NCI-H2029 (cell line): ENCODE measurements around the gene HOXD9.
A peak's percentile ranks its signal among the peaks of the same experiment; 100 is the strongest.

Experiments used
- DNase-seq: peaks from one replicate; lab custom pipeline; 2025; lab: John Stamatoyannopoulos, UW

Gene HOXD9

DNA sequence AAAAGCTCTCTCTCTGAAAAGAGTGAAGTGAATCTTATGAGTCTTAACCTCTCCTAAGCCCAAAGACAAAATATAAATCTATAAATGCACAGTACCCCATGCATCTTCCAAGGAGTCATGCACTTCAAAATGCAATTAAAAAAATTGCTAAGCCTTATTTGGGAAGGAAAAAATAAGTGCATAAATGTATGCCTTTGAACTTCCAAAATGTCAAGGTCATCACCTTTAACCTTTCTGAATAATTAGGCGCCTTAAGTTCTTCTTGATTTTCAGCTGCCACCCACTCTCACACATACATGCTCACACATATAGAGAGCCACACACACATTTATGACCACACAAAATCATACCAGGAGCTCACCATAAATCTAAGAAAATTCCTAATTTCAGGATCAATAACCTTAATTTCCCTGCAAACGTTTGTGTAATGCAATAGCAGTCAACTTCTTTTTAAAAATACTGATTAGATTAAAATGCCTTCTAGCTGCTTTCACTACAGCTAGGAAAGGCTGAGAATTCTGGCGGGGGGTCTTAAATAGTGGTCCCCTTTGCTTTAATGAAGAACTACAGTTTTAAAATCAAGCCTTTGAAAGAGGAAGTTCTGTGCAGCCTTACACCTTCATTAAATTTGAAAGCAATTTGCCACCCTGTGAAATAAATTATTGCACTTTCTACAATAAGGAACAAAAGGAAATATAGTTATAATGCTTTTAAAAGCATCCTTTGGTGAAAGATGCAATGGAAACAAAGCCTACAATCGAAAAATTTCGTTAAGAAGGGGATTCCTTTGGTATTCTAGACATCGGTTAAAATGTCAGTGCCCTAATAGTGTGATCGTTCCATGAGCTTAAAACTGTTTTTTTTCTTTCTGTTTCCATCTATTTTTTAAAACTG lies 11.9 kb upstream of the HOXD9 start:
- DNase-seq: no peak

DNA sequence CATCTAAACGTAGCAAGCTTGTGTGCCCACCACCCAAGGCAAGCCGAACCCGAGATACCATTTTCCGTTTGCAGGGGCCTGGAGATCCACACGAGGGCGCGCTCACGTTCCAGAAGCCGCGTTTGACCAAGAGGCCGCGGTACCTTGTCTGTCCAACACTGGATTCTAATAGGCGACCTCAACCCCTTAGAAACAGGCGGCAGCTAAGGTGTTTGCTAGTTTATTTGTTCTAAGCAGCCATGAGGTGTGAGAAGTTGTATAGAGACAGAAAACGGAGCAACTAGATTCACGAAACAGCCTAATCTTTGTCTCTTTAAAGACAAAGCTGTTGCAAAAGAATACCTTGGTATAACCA lies 11.2 kb upstream of the HOXD9 start:
- DNase-seq: peak; percentile 58

DNA sequence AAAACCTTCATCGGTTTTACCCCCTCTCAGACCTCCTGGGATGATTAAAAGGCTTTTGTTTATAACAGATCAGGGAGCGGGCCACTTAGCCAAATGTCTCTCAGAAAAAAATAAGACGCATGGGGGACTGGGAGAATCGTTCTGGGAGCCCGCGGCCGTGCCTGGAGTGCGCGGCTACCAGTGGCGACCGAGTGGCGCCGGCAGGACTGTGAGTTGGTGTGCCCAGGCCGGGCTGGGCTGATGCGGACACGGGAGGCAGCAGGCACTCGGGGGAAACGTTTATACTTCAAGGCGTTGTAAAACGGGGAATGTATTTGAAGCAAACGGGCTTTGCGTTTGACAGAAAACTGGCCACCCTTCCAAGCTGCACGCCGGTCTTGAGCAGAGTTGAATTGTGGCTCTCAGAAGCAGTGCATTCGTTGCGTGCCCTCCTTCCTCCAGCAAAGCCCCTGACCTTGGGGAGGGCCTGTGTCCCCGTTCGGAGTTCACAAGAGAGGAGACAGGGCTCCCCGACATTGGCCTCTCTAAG lies 10.6 kb upstream of the HOXD9 start:
- no peak for DNase-seq

DNA sequence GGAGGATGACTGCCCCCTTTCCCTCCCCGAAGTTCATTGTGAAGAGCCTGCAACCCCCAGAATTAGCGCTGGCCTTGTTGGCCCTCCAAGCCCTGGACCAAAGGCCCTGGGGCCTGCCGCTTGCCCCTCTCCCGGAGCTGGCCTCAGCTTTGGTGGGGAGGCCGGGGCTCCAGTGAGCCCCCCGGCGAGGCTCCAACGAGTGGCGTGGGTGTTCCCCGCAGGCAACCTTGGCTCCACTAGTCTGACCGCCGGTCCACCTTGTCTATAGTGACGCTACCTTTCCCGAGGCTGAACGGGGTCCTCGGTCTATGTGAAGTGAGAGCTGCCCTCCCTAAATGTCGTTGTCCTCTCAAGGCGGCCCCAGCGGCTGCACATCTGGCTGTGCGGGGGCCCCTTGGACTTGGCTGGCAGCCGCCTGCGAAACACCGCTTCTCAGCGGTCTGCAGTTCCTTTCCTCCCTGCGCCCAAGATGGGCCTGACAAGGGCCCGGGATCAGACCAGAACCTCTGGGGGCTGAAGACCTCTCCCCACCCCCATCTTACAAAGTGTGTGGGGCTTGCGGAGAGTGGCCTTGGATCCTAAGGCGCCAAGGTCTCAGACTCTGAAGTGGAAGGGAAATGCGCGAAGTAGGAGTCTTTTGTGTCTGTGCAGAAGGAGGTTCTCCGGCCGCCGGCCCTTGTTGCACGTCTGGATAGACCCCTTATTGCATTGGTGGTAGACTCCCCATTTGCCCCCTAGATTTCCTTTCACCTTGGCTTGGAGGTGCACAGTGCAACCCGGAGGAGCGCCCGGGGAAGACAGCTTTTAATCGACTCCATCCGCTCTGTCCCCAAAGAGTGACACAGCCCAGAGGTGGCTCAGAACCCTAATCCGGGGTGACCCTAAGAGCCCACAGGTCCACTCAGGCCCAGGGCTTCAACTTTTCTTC lies 9.9 kb upstream of the HOXD9 start:
- no peak for DNase-seq

DNA sequence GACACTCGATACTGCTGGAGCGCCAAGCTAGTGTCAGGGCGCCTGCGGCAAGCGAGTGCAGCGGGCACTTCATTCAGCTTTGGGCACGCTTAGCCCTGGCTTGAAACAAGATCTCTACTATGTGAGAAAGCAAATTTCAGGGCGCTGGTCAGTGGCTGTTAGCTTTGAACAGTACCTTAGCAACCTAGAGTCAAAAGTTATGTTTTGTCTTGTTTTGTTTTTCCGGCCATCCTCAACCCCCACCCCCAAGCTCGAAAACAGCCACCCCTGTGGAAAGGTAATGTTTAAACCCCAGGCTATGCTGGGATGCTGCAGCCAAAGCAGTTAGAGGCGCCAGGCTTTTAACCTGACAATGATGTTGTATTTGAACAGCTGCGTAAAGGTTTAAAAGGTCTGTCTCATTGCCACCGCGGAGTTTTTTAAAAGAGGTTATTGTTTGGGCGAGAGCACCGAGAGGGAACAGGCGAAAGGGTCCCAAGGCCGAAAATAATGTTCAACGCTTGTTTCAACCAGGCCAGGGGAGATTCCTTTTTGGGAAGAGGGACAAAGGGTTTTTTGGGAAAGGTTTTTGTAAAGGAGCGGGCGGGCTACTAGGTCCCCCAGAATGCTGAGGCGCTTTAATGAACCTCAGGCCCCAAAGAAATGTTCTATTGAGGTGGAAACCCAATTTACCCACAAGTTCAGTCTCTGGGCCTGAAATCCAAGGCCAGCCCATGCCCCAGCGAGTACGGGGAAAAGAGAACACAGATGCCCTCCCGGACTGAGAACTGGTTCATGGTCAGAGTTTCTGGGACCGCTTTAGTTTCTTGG lies 8.2 kb upstream of the HOXD9 start:
- DNase-seq: peak; percentile 82

DNA sequence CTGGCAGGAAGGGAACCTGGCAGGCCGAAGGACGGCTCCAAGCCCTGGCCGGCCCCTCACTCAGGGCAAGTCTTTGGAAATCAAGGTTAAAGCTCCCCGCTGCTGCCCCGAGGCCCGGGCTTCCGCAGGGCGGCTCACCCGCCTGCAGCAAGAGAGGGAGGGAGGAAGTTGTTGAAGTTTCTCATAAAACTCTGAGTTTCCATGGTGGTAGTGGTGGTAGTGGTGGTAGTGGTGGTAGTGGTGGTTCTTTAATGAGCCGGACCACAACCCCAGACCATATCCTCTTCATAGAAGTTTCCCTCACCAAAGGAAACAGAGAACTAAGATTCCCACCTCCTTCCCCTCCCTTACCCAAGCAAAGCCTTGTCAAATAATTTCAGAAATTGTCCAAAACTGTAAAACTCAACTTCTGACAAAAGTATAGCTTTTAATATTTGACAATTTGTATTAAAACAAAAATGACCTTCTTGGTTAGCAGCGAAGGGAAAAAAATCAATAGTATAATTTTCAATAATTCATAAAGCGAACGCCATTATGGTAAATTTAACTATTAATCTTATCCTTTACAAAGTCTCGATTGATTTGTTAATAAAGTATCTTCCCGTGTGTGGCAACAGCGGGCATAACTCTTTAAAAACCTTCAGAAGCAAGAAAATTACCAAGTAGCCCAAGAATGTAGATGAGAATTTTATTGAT lies 7.4 kb upstream of the HOXD9 start:
- no peak for DNase-seq

DNA sequence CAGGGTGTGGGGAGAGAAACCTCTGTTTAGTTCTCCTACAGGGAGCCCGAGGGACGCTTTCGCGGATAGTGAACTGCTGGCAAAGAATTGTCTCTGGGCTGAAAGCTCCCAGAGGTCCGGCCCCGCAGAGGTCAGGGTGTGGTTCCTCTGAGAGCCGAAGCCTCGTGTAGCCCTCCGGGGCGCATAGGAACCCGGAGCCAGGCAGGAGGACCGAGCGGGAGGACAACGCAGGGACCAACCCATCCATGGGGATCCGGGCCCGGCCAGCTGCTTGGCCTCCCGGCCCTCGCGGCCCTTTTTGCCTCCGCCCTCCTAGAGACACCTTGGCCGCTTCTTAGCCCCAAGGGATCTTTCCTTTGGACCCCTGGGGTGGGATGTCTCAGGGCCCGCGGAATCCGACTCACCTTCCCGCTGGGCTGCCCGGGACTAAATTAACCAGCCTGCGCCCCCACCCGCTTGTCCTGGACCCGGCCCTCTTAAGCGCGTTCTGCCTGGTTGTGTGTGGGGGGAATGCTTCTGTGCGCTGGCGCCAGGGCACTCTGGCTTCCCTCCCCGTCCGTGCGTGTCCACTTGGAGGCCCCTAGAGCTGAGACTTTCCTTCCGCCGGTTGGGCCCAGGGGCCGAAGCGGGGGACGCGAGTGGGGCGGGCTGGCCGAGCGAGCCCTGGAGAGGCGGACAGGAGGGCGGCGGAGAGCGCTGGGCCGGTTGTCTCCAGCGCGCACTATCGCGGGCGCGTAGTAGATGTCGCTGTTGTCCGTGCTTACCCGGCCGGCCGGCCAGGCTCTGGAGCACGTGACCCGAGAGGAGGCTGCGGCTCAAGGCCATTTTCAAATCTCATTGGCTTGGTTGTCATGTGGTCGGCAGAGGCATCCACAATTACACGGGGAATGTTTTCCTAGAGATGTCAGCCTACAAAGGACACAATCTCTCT lies 6.4 kb upstream of the HOXD9 start, which contains the start of gene HOXD10:
TSS of gene HOXD10 (plus strand) at position 896 of the 931 bp plus-strand sequence. CDS start 56 bp downstream, outside the sequence.
- no peak for DNase-seq

DNA sequence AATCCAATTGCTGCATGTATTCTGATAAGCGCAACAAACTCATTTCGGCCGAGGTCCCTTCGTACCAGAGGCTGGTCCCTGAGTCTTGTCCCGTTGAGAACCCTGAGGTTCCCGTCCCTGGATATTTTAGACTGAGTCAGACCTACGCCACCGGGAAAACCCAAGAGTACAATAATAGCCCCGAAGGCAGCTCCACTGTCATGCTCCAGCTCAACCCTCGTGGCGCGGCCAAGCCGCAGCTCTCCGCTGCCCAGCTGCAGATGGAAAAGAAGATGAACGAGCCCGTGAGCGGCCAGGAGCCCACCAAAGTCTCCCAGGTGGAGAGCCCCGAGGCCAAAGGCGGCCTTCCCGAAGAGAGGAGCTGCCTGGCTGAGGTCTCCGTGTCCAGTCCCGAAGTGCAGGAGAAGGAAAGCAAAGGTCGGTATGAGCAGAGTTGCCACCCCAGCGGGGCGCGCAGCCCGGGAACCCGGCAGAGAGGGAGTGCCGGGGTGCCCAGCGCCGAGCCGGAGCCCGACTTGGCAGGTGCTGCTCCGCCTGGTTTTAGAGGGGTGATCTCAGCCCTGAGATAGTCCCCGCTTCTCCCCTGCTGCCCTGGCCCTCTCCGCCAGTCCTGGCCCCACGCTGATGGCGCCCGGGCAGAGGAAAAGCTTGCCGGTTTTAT lies 5.2 kb upstream of the HOXD9 start:
- DNase-seq: no peak

DNA sequence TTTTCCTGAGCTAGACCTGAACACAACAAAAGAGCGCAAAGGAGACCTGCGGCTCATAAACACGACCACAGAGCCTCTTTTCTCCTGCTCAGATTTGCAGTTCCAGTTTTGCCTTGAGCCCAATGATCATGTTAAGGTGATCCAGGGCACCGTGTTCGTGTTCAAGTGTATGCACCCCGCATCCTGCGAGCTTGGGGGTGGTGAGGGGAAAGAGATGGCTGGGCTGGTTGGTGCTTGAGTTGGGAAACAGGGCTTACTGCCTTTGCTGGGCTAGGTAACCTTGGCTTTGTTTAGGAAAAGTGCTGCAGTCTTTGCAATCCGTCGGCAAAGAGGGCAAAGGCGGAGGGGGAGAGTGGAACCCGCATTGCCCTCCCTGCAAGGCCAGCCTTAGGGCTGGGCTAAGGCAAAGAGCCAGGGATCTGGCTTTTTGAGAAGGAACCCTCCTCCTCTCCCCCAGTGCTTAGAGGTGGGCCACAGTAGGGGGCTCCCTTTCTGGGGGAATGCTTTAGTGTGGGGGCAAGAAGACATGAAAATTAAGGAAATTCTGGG lies 4.6 kb upstream of the HOXD9 start:
- no peak for DNase-seq

DNA sequence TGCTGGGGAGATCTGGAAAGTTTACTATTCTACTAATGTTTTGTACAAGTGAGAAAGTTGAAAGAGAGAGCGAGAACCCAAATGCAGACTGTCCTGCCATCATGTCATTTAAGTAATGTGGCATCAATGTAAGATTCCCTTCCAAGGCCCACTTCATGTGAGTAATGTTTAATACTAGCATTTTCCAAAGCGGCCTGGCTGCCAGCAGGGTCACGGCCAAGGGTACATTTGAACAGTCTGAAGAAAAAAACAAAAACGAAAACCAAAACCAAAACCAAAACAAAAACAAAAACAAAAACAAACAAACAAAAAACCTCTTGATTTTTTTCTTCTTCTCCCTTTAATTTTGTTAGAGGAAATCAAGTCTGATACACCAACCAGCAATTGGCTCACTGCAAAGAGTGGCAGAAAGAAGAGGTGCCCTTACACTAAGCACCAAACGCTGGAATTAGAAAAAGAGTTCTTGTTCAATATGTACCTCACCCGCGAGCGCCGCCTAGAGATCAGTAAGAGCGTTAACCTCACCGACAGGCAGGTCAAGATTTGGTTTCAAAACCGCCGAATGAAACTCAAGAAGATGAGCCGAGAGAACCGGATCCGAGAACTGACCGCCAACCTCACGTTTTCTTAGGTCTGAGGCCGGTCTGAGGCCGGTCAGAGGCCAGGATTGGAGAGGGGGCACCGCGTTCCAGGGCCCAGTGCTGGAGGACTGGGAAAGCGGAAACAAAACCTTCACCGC lies 3.7 kb upstream of the HOXD9 start:
- peak; percentile 83 for DNase-seq

DNA sequence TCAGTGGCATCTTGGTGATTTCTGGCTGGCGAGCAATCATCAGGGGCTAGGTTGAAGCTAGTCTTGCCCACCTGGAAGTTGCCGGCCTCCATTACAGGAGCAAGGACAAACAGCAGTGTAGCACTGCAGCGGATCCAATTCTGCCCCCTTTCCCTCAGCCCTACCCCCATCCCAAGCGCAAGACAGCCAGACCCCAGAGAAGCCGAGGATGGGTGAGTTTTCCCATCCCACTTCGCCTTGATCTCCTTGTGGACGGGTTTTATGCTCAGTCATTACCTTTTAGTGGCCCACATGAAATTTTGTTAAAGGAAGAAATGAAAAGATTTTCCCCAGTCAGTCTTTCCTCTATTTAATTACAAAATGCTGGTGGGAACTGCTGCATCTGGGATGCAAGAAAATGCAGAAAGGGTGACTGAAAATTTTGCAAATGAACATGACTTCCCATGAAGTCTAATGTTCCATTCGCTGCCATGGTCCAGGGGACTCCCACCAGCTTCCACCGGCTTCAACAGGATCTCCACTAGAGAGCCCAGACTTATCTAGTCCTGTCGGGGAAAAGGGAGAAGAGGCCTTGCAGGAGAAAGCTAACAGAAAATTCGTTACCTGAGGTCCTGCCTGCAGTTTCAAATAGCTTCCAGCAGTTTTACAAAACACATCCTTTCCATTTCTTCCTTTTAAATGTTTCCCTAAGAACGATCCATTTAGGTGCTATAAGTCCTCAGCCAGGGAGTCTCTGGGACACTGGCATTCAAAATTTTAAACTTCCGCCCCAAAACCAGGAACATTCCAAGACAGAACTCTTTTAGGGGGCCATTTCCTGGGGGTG lies 1.9 kb upstream of the HOXD9 start:
- DNase-seq: no peak

DNA sequence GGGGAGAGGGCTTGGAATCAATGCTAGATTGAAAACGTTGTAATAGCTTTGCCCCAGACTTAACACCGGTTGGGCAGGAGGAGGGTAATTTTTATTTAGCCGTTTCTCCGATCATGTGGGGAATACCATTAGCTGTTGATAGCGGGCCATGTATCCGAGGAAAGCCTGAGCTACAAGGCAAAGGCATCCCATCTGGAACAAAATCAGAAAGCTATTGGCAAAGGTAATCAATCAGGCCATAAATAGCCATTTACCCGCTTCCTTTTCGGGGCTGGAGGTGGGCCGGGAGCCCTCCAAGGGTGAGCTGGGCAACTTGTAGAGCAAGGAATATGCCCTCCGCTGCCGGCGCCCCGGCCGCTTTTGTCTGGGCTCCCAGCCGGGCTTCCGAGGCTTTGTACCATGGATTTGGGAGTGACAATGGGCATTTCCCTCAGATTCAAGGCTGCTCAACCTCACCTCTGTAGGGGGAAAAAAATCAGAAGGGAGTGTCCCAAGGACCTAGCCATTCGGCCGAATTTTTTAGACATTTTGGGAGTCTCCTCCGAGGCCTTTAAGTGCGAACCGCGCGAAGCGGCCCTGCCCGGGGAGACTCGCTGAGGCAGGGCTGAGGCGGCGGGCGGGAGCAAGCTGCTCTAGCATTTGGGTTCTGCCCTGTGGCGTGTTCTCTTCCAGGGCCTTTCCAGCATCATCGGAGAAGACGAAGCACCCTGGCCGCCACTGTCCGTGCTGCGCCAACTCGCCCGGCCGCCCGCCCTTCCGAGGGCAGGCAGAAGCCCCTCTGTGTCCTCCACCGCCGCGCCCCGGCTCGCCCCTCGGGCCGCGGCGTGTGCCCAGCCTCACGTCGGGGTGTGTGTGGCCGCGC lies 1.1 kb upstream of the HOXD9 start:
- no peak for DNase-seq

DNA sequence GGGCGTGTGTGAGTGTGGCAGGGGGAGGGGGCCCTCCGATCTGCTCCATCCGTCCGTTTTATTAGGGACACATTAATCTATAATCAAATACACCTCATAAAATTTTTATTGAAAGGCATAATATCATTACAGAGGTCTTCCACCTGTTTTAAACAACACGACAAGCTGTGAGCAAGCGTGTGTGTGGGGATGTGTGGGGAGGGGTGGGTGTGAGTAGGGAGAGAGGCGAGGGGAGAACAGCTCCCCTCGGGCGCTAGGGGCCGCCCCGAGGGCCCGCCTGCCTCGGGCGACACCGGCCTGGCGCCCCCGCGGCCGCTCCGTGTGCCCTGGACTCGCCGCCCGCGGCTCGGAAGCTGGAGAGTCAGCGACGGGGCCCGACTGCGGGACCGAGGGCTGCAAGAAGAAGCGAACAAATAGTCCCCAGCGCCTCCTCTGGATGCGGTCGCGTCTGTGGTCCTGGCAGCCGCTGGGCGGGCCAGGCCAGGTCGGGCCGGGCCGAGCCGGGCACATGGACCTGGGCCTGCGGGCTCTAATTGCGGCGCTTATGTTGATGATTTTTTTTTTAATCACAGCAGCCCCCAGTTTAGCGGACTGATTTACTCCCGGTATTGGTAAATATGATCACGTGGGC lies 352 bp upstream of the HOXD9 start:
- no peak for DNase-seq

DNA sequence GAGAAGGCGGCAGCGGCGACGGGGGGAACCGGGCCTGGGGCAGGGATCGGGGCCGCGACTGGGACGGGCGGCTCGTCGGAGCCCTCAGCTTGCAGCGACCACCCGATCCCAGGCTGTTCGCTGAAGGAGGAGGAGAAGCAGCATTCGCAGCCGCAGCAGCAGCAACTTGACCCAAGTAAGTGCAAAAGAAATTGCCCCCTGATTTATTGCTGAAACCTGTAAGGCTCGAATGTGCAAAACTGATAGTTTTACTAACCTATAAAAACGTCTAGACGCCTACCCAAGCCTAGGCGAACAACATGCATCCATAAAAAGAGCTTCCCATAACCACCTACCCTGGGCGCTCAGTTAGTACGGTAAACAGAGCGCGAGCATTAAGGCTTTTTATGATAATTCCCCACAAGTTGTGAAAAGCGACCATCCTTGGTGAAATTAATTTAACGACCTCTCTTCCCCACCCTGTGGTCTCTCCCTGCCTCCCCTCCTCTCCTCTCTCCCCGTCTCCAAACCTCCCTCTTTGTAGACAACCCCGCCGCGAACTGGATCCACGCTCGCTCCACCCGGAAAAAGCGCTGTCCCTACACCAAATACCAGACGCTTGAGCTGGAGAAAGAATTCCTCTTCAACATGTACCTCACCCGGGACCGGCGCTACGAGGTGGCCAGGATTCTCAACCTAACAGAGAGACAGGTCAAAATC lies 1.0 kb downstream of the HOXD9 start:
- DNase-seq: no peak

DNA sequence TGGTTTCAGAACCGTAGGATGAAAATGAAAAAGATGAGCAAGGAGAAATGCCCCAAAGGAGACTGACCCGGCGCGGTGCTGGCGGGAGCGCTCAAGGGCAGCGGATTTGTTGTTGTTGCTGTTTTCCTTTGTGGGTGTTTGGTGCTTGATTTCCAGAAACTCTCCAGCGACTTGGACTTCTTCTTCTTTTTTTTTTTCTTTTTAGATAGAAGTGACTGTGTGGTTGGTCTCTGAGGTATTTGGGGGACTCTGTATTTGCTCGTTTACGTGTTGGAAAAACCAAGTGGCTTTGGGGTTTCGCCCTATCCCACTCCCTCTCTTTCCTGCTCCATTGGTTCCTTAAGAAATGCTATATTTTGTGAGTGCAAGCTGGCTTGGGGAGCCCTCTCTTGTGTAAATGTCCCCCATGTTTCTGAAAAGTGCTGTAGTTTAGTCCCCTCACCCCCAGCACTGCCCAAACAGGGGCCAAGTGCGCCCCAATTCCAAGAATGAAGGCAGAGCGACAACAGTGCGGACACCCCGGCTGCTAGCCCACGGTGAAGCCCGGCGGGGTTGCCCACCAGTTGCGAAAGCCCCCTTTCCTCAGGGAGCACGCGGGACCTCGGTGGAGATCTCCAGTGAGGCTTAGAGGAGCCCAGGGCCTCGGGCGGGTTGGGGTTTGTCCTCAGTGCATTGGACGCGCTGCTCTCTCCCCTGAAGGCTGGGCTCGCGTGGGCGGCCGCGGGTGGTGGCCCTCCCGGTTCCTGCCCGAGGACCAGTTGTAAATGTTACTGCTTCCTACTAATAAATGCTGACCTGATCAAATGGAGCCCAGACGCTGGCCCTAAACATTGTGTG lies 1.8 kb downstream of the HOXD9 start:
- no peak for DNase-seq
